WERI-Rb-1 (cell line): Measurements from ENCODE around the gene OSCP1.

ENCODE experiments used
- DNase-seq: peaks from one replicate; pipeline ENCODE4 v3.0.0-alpha.2; 2020
- H3K27ac ChIP-seq: fragments of 250-450 bp; sonication (Bioruptor Pico); 2 replicates; pipeline ENCODE4 v1.5.1; 2020; ENCODE audit warnings: mild to moderate bottlenecking, moderate library complexity
- H3K27me3 ChIP-seq: fragments of 250-450 bp; sonication (Bioruptor Pico); 2 replicates; pipeline ENCODE4 v1.5.1; 2021; ENCODE audit warnings: mild to moderate bottlenecking, low read depth, moderate library complexity; ENCODE audit not compliant: insufficient read depth, severe bottlenecking
- H3K36me3 ChIP-seq: fragments of 250-450 bp; sonication (Bioruptor Pico); 2 replicates; pipeline ENCODE4 v1.5.1; 2020; ENCODE audit warnings: mild to moderate bottlenecking, moderate library complexity
- H3K4me3 ChIP-seq: 2 replicates; pipeline ENCODE4 v1.5.1; 2011; ENCODE audit warnings: low read depth, mild to moderate bottlenecking, control low read depth, low read length
- H3K9me3 ChIP-seq: fragments of 250-450 bp; sonication (Bioruptor Pico); 2 replicates; pipeline ENCODE4 v1.5.1; 2021; ENCODE audit warnings: mild to moderate bottlenecking, moderate library complexity; ENCODE audit not compliant: severe bottlenecking
- CTCF ChIP-seq: IDR thresholded peaks from 2 replicates; pipeline ENCODE4 v1.5.1; 2011; ENCODE audit warnings: low read depth, mild to moderate bottlenecking, control low read depth, inconsistent platforms, low read length

The OSCP1 gene

GRCh38 chr1:36469163-36469562, 18.9 kb upstream of the OSCP1 start:
- no peak for DNase-seq
- Histone ChIP-seq H3K4me3 (no peak overlapping the region), H3K9me3 (no peaks in the 10 kb centered on the region), H3K36me3 (peaks cover under 1% of the 10 kb centered on the region), H3K27ac (no peak overlapping the region), H3K27me3 (no peaks in the 10 kb centered on the region)
- no peak for TF ChIP-seq CTCF

DNA sequence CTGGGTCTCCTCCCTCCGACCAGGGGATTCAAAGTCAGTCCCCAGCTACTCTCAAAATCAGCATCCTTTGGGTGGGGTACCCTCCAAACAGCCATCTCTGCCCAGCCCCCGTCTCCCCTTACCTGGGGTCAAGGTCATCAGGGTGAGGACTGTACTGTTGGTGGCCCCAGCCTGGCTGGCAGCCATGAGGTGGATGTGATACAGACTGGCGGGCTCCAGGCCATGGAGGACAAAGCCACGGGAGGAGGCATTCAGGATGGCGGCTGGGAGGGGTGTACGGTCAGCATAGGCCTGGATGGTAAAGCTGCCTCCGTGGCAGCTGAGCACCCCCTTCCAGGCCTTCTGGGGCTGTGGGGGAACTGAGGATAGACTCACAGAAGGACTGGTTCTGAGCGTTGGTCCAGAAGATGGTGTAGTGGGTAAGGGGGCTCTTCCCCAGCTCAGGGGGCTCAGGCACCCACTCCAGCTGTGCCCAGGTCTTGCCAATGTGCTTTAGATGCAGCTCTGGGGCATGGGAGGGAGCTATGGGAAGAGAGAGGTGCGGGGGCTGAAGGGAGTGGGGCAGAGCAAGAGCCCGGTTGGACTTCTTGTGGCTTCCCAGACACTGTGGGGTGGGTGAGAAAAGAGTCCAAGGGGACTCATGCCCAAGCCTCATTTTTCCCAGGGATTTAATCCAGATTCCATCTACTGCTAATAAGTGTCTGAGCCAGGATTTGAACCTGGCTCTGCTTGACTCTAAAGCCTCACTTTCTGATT, 17.6 kb upstream of the OSCP1 start:
- Histone ChIP-seq H3K36me3 (peaks cover 5% of the 10 kb centered on the region), H3K27ac (no peak overlapping the region), H3K27me3 (no peaks in the 10 kb centered on the region), H3K4me3 (no peak overlapping the region), H3K9me3 (no peaks in the 10 kb centered on the region)
- no peak for TF ChIP-seq CTCF
- DNase-seq, result no peak

GRCh38 chr1:36467027-36467410, 16.8 kb upstream of the OSCP1 start:
- TF ChIP-seq CTCF, result no peak
- Histone ChIP-seq H3K4me3 (no peak overlapping the region), H3K27me3 (no peaks in the 10 kb centered on the region)

GRCh38 chr1:36466370-36467026, 16.2 kb upstream of the OSCP1 start:
- Histone ChIP-seq H3K27me3 (no peaks in the 10 kb centered on the region), H3K27ac (no peak overlapping the region), H3K4me3 (no peak overlapping the region), H3K36me3 (peaks cover 16% of the 10 kb centered on the region), H3K9me3 (no peaks in the 10 kb centered on the region)
- TF ChIP-seq CTCF, result no peak
- DNase-seq, result no peak

More at GRCh38 chr1:36467027-36467410, 16.8 kb upstream of the OSCP1 start:
- peaks cover 10% of the 10 kb centered on the region for H3K36me3 ChIP-seq
- no peaks in the 10 kb centered on the region for H3K9me3 ChIP-seq
- H3K27ac ChIP-seq, result no peak overlapping the region
- no peak for DNase-seq

DNA sequence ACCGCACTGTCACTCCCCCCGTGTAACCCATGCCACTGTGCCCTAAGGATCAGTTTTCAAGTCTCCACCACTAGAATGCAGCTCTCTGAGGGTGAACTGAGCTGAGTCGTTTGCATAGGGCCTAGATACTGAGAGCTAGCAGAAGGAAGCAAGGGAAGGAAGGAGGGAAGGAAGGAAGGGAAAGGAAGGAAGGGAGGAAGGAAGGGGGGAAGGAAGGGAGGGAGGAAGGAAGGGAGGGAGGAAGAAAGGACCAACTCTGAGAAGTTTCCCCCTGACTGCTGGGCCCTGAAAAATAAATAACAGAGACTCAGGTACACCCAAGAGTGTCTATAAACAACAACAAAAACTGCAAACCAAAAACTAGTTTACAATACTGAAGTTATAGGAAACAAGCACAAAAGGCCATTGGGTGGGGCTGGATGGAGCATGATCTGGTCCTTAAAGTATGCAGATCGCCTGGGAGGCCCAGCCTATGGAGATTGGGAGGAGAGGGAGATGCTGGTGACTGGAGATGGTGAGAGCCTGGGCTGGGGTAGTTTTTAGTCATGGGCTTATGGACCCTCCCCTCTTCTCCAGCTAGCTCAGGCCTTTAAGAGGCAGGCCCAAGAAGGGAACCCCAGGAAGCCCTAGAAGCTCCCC, 15.6 kb upstream of the OSCP1 start:
- Histone ChIP-seq H3K27me3 (no peaks in the 10 kb centered on the region), H3K9me3 (no peaks in the 10 kb centered on the region), H3K4me3 (no peak overlapping the region), H3K27ac (no peak overlapping the region), H3K36me3 (peaks cover 22% of the 10 kb centered on the region)
- no peak for TF ChIP-seq CTCF
- DNase-seq, result no peak
